SK-N-SH treated with all-trans-retinoic acid at 6 μM for 48 hours (cell line): ENCODE results near the gene SYT6.

Source experiments
- ATAC-seq: fragments of 200-7000 bp; cut with Tn5 transposase; 3 replicates; pipeline ENCODE4 v1.9.1; 2020; ENCODE audit warnings: mild to moderate bottlenecking, moderate library complexity
- ARNTL ChIP-seq: fragments of 450-650 bp; formaldehyde crosslinking; IDR thresholded peaks from 2 replicates; pipeline ENCODE4 v1.5.0; 2020; ENCODE audit warnings: low read depth, mild to moderate bottlenecking, moderate library complexity, borderline replicate concordance
- BACH2 ChIP-seq: fragments of 250-450 bp; sonication (Bioruptor Pico); IDR thresholded peaks from 2 replicates; pipeline ENCODE4 v1.9.0; 2021; ENCODE audit warnings: mild to moderate bottlenecking, borderline replicate concordance
- CREB5 ChIP-seq: fragments of 250-450 bp; sonication (Bioruptor Pico); IDR thresholded peaks from 2 replicates; pipeline ENCODE4 v1.5.1; 2020; ENCODE audit warnings: low read depth, mild to moderate bottlenecking, moderate library complexity
- ESRRG ChIP-seq: fragments of 250-450 bp; sonication (Bioruptor Pico); IDR thresholded peaks from 2 replicates; pipeline ENCODE4 v1.6.1; 2021; ENCODE audit warnings: mild to moderate bottlenecking
- GLIS3 ChIP-seq: fragments of 250-450 bp; sonication (Bioruptor Pico); IDR thresholded peaks from 2 replicates; pipeline ENCODE4 v1.5.0; 2020; ENCODE audit warnings: mild to moderate bottlenecking, moderate library complexity
- ISL1 ChIP-seq: fragments of 250-450 bp; sonication (Bioruptor Pico); IDR thresholded peaks from 2 replicates; pipeline ENCODE4 v2.1.2; 2022; ENCODE audit warnings: mild to moderate bottlenecking, moderate library complexity
- OSR1 ChIP-seq: fragments of 250-450 bp; sonication (Bioruptor Pico); IDR thresholded peaks from 2 replicates; pipeline ENCODE4 v1.8.0; 2022; ENCODE audit warnings: moderate library complexity, mild to moderate bottlenecking, inconsistent platforms
- POU6F1 ChIP-seq: fragments of 250-450 bp; sonication (Bioruptor Pico); IDR thresholded peaks from 2 replicates; pipeline ENCODE4 v1.8.0; 2021; ENCODE audit warnings: low read depth, mild to moderate bottlenecking, moderate library complexity, borderline replicate concordance
- PPARA ChIP-seq: fragments of 250-450 bp; sonication (Bioruptor Pico); IDR thresholded peaks from 2 replicates; pipeline ENCODE4 v1.5.0; 2020; ENCODE audit warnings: mild to moderate bottlenecking, borderline replicate concordance
- RARB ChIP-seq: fragments of 250-450 bp; sonication (Bioruptor Pico); IDR thresholded peaks from 2 replicates; pipeline ENCODE4 v1.8.0; 2021; ENCODE audit warnings: mild to moderate bottlenecking, moderate library complexity
- TCF4 ChIP-seq: fragments of 250-450 bp; sonication (Bioruptor Pico); IDR thresholded peaks from 2 replicates; pipeline ENCODE4 v1.8.0; 2021; ENCODE audit warnings: mild to moderate bottlenecking, moderate library complexity, borderline replicate concordance
- TOX ChIP-seq: fragments of 250-450 bp; sonication (Bioruptor Pico); IDR thresholded peaks from 2 replicates; pipeline ENCODE4 v1.8.0; 2021; ENCODE audit warnings: mild to moderate bottlenecking, moderate library complexity, borderline replicate concordance
- TSHZ2 ChIP-seq: fragments of 250-450 bp; sonication (Bioruptor Pico); IDR thresholded peaks from 2 replicates; pipeline ENCODE4 v1.5.0; 2020; ENCODE audit warnings: mild to moderate bottlenecking, moderate library complexity
- ZC3H10 ChIP-seq: fragments of 250-450 bp; sonication (Bioruptor Pico); IDR thresholded peaks from 2 replicates; pipeline ENCODE4 v1.5.1; 2021; ENCODE audit warnings: mild to moderate bottlenecking, moderate library complexity
- ZFP3 ChIP-seq: fragments of 250-450 bp; sonication (Bioruptor Pico); IDR thresholded peaks from 2 replicates; pipeline ENCODE4 v1.5.0; 2020; ENCODE audit warnings: mild to moderate bottlenecking, moderate library complexity
- ZNF565 ChIP-seq: fragments of 450-650 bp; formaldehyde crosslinking; conservative IDR thresholded peaks from 2 replicates; pipeline ENCODE4 v1.5.0; 2020; ENCODE audit warnings: low read depth, mild to moderate bottlenecking, moderate library complexity
- ZNF70 ChIP-seq: fragments of 450-650 bp; formaldehyde crosslinking; IDR thresholded peaks from 2 replicates; pipeline ENCODE4 v1.5.0; 2020; ENCODE audit warnings: mild to moderate bottlenecking, moderate library complexity
- ZNF8 ChIP-seq: fragments of 450-650 bp; formaldehyde crosslinking; IDR thresholded peaks from 2 replicates; pipeline ENCODE4 v1.5.0; 2020; ENCODE audit warnings: mild to moderate bottlenecking, moderate library complexity

The SYT6 gene

DNA sequence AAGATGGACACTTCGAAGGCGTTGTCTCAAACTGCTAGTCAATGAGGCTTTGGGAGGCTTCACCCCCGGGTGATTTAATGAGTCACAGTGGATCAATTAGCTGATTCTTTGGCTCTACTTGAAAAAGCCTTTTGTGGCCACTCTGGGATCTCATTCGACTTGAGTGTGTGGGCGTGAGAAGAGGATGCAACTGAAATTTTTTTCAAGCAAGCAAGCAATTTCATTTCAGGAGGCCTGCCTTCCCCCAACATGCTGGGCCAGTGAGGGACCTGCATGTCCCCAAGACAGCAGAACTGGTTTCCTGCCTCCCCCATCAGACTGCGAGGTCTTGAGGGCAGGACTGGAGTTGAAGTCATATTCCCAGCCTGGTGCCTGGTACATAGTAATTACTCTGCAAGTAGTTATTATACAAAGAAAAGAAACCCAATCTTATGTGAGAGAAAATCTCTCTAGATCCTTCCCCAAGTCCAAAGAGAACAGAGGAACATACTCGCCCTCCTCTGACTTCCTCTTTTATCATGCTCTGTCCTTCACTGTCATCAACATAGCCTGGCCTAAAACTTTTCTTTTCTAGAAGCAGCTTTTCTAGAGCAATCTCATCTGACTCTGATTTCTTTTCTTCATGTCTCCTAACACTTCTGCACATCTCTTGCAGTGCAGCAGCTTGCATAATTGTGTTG lies 22.7 kb downstream of the SYT6 start:
- no peak for TF ChIP-seq CREB5 (CRISPR knock-in tag)
- TF ChIP-seq TOX (CRISPR knock-in tag) = no peak
- TF ChIP-seq, all 23 proteins: peak for 0
- no peak for ATAC-seq

GRCh38 chr1:114130213-114130612 lies 23.5 kb downstream of the SYT6 start:
- TF ChIP-seq TSHZ2 (CRISPR knock-in tag) = no peak
- TF ChIP-seq BACH2 (CRISPR knock-in tag) = no peak
- ATAC-seq = no peak

- no peak for ATAC-seq
- TF ChIP-seq ZNF8 (CRISPR knock-in tag) = no peak
- no peak for TF ChIP-seq TSHZ2 (CRISPR knock-in tag)
- TF ChIP-seq ESRRG (CRISPR knock-in tag) = no peak
- no peak for TF ChIP-seq POU6F1 (CRISPR knock-in tag)
- no peak for TF ChIP-seq PPARA (CRISPR knock-in tag)
- no peak for TF ChIP-seq RARB (CRISPR knock-in tag)
- TF ChIP-seq ISL1 (CRISPR knock-in tag) = no peak
- TF ChIP-seq TOX (CRISPR knock-in tag) = no peak
- TF ChIP-seq BACH2 (CRISPR knock-in tag) = no peak
- no peak for TF ChIP-seq OSR1
- TF ChIP-seq ZFP3 = no peak
- TF ChIP-seq ZC3H10 = no peak
- no peak for TF ChIP-seq ZNF565 (CRISPR knock-in tag)
- TF ChIP-seq ARNTL (CRISPR knock-in tag) = no peak
- no peak for TF ChIP-seq TCF4 (CRISPR knock-in tag)
- no peak for TF ChIP-seq ZNF70 (CRISPR knock-in tag)
These were observed 25.4 kb downstream of the SYT6 start for GRCh38 chr1:114128293-114128692.

DNA sequence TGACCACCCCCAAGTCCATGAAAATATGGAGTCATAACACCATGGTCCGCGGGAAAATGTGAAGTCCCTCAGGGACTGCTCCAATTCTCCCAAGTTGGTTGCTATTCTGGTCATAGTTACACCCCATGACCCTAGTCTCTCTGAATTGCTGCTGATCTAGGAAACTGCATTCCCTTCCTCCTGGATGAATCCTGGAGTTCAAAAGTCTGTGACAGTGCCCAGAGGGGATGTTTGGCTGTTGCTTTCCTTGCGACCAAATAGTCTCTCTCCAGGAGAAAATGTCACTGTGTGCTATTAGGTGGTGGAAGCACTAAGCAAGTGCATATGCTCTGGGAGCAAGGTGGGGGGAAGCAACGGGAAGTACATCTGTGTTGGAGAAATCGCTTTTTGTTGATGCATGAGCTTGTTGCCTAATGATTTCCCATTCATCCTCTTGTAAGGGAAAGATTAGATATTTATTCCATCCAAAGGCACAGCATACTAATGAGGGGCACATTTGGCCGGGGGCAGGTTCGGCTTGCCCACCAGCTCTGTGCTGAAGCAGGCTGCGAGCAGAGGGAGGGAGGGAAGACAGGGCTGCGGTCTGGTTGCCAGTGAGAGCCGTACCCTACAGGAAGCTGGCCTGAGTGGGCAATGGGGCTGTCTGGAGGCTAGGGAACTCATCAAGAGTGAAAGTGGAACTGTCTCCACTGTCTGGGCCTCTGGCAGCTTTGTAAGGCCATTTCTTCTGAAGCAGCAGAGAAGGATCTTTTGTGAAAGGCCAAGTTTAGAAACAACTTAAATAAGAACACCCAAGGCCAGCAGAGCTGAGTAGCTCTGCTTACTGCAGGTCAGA lies 27.2 kb downstream of the SYT6 start:
- TF ChIP-seq BACH2 (CRISPR knock-in tag) = no peak
- TF ChIP-seq GLIS3 (CRISPR knock-in tag) = no peak
- no peak for TF ChIP-seq TOX (CRISPR knock-in tag)
- no peak for TF ChIP-seq ZFP3
- TF ChIP-seq CREB5 (CRISPR knock-in tag) = no peak
- no peak for TF ChIP-seq ZC3H10
- TF ChIP-seq RARB (CRISPR knock-in tag) = no peak
- TF ChIP-seq, all 23 proteins: peak for 0
- no peak for ATAC-seq
